ENCODE measurements around the gene MME.

The MME gene

DNA sequence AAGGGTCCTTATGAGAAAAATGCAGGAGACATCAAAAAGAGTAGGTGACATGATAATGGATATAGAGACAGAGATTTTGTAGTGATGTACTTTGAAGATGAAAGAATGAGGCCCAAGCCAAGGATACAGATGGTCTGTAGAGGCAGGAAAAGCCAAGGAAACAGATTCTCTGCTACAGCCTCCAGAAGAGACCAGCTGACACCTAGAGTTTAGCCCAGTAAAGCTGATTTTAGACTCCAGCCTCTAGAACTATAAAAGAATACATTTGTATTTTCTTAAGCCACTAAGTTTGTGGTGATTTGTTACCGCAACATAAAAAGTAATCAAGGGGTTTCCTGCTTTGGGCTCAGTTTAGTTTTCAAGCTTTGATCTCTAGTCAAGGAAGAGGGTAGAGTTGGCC, 148.6 kb downstream of the MME start:
- no peak for FAIRE-seq
- DNase-seq (ENCODE audit: insufficient read length, low spot score): no peak

DNA sequence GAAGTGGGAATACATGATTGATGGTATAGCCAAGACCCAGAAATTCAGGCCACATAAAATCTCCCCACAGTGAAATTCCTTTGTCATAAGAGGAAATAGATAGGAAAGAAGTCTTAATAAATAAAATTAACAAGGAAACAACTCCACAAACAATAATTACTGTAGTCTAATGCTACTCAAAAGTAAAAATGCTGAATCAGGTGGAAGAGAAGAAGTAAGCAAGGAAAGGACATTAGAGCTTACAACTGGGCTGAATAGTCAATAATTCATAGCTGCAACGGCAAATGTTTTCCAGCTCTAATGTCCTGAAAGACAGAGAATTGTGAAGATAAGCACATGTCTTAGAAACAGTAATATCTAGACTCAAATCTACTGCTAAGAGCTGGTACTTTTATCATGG, 149.0 kb downstream of the MME start:
- no peak for FAIRE-seq
- DNase-seq (ENCODE audit: insufficient read length, low spot score): no peak

DNA sequence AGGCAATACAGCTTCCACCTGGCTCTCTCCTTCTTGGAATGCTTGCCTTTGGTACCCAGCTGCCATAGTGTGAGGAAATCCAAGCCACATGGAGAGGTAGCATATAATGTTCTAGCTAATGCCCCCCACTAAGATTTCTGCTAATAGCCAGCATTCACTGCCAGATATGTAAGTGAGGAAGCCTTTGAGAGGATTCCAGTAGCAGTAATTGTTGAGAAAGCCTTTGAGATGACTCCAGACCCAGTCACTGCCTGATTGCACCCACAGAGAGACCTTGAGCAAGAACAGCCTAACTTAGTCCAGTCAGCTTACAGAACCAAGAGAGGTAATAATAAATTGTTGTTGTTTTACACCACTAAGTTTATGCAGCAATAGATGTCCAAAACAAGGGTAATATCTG, 150.3 kb downstream of the MME start:
- DNase-seq (ENCODE audit: insufficient read length, low spot score) (no peak), FAIRE-seq (no peak)

DNA sequence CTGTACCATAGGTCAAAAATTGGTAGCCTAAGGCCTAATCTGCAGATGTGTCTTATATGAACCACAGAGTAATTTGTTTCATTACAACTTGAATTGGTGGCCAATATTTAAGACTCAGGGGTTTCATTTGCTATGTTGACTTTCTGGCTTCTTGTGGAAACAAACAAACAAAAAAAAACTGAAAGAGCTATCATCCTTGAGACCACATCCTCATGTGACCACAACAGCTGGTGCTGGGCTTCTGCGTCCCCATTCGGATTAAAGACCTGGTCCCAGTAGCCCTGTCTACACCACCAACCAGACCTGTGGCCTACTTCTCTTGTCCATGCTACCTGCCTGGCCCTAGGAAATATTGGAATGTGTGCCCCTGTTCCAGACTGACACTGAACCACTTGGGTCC, 151.7 kb downstream of the MME start:
- DNase-seq (ENCODE audit: insufficient read length, low spot score): no peak
- FAIRE-seq: no peak

DNA sequence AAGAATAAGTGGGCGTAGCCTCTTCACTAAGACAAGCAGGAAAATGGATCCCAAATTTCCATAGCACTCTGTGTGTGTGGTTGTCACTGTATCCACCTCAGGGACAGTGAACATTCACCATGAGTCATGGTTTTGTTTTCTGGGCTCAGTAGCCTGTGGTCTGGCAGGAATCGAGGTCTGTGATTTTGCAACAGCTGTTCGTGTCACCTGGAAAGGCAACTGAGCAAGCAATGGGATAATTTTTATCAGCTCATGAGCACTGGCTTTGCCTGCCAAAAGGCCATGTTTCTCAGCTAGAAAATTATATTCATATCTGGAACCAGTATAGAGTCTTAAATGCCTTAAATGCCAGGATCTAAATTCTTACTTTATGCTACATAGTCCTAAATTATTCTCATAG, 152.5 kb downstream of the MME start:
- DNase-seq (ENCODE audit: insufficient read length, low spot score) (peak; percentile 57), FAIRE-seq (no peak)

DNA sequence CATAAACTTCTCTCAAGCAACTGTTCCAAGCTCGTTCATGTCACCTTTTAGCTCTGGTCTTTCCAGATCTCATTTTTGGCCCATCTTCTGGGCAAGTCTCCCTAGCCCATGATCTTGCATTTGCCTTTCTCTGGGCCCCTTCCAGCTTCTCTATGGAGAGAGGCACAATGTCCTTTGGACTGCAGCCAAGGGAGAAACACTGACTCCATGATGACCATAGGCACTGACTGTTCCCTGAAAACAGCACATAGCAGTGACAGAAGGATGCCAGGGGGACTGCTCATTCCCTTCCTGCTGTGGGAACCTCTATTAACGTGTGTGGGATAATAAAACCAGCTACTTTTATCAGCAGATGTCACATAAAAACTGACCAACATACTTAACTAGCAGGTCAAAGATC, 153.1 kb downstream of the MME start:
- FAIRE-seq (no peak), DNase-seq (ENCODE audit: insufficient read length, low spot score) (peak; percentile 36)

Measured in HTR-8/SVneo (cell line).